ENCODE results near the gene KRTAP5-9. TPM values are rescaled to one million over a fixed set of nuclear protein-coding genes. Genes with fewer than 3 reads are reported as not detected.

Gene KRTAP5-9
- total and polyA plus RNA-seq, 2 experiments from 2014 or later: 0.24 TPM; not detected in 1

DNA sequence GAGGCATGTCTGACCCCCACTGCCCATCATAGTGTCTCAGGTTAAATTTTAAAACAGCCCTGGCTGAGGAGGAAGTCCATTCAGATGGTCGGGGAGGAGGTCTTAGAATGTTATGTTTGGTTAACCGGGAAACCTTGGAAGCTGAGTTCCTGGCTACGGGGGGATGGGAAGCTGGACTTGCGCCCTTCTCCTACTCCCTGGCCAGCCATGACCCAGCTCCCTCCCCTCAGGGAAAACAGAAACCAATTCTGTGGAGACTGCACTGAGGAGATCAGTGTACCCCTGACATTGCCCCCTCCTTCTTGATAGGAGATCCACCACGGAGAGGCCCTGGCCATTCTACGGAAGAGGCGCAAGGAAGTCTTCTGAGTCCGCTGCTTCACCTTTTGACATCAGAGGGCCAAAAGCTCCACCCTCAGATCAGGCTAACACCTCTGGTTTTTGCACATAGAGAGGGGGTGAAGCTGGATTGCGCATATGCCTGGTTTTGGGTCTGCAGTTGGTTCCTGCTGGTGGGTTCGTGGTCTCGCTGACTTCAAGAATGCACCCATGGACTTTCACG is 2.7 kb upstream of the KRTAP5-9 start:
- Histone ChIP-seq H3K27me3 (ENCODE audit: insufficient read depth) (no peaks in the 10 kb centered on the region), H3K4me1 (ENCODE audit: insufficient read depth) (peaks cover 10% of the 10 kb centered on the region; the same call in 1 of the 2 replicates), H3K36me3 (ENCODE audit: insufficient read depth) (no peaks in the 10 kb centered on the region), H4K20me1 (replicated peaks; ENCODE audit: insufficient read depth) (no peaks in the 10 kb centered on the region), H3F3A (replicated peaks; ENCODE audit: low read depth) (no peaks in the 10 kb centered on the region), H3K27ac (ENCODE audit: low read depth) (no peak overlapping the region), H3K79me2 (replicated peaks; ENCODE audit: insufficient read depth) (no peaks in the 10 kb centered on the region), H3K4me2 (no peak overlapping the region), H3K9me2 (ENCODE audit: insufficient read depth) (peaks cover 6% of the 10 kb centered on the region; the same call in 1 of the 2 replicates), H3K4me3 (no peak overlapping the region), H2AFZ (no peak overlapping the region)
- Mint-ChIP-seq H3K27ac (no peak overlapping the region), H3K27me3 (ENCODE audit: insufficient read depth, low read depth, poor library complexity) (peaks cover 2% of the 10 kb centered on the region), H3K9me3 (peaks cover 18% of the 10 kb centered on the region), H3K4me3 (no peak overlapping the region), H3K4me1 (peaks cover 12% of the 10 kb centered on the region), H3K36me3 (ENCODE audit: low read depth) (peaks cover 16% of the 10 kb centered on the region; the same call in 2 of the 3 replicates)
- TF ChIP-seq NANOG (IDR thresholded peaks at IDR 0.05; ENCODE audit: borderline replicate concordance): no peak
- no peak for TF ChIP-seq ZNF114 (CRISPR knock-in tag; IDR thresholded peaks at IDR 0.05)
- TF ChIP-seq JUNB (IDR thresholded peaks at IDR 0.05; ENCODE audit: unreplicated experiment): no peak
- TF ChIP-seq, protein P1, sequence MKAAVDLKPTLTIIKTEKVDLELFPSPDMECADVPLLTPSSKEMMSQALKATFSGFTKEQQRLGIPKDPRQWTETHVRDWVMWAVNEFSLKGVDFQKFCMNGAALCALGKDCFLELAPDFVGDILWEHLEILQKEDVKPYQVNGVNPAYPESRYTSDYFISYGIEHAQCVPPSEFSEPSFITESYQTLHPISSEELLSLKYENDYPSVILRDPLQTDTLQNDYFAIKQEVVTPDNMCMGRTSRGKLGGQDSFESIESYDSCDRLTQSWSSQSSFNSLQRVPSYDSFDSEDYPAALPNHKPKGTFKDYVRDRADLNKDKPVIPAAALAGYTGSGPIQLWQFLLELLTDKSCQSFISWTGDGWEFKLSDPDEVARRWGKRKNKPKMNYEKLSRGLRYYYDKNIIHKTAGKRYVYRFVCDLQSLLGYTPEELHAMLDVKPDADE (IDR thresholded peaks at IDR 0.05): no peak
- no peak for TF ChIP-seq STAT1 (IDR thresholded peaks at IDR 0.05; ENCODE audit: unreplicated experiment)
- TF ChIP-seq EZH2 (IDR thresholded peaks at IDR 0.05; ENCODE audit: low read depth, unreplicated experiment): no peak
- no peak for TF ChIP-seq CREB1 (CRISPR knock-in tag; IDR thresholded peaks at IDR 0.05; ENCODE audit: low read depth)
- no peak for TF ChIP-seq EZH2phosphoT487 (IDR thresholded peaks at IDR 0.05; ENCODE audit: unreplicated experiment)
- TF ChIP-seq, protein P2, sequence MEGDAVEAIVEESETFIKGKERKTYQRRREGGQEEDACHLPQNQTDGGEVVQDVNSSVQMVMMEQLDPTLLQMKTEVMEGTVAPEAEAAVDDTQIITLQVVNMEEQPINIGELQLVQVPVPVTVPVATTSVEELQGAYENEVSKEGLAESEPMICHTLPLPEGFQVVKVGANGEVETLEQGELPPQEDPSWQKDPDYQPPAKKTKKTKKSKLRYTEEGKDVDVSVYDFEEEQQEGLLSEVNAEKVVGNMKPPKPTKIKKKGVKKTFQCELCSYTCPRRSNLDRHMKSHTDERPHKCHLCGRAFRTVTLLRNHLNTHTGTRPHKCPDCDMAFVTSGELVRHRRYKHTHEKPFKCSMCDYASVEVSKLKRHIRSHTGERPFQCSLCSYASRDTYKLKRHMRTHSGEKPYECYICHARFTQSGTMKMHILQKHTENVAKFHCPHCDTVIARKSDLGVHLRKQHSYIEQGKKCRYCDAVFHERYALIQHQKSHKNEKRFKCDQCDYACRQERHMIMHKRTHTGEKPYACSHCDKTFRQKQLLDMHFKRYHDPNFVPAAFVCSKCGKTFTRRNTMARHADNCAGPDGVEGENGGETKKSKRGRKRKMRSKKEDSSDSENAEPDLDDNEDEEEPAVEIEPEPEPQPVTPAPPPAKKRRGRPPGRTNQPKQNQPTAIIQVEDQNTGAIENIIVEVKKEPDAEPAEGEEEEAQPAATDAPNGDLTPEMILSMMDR (conservative IDR thresholded peaks at IDR 0.05; ENCODE audit: low read depth in 2 of 2): no peak
- TF ChIP-seq, protein P3, sequence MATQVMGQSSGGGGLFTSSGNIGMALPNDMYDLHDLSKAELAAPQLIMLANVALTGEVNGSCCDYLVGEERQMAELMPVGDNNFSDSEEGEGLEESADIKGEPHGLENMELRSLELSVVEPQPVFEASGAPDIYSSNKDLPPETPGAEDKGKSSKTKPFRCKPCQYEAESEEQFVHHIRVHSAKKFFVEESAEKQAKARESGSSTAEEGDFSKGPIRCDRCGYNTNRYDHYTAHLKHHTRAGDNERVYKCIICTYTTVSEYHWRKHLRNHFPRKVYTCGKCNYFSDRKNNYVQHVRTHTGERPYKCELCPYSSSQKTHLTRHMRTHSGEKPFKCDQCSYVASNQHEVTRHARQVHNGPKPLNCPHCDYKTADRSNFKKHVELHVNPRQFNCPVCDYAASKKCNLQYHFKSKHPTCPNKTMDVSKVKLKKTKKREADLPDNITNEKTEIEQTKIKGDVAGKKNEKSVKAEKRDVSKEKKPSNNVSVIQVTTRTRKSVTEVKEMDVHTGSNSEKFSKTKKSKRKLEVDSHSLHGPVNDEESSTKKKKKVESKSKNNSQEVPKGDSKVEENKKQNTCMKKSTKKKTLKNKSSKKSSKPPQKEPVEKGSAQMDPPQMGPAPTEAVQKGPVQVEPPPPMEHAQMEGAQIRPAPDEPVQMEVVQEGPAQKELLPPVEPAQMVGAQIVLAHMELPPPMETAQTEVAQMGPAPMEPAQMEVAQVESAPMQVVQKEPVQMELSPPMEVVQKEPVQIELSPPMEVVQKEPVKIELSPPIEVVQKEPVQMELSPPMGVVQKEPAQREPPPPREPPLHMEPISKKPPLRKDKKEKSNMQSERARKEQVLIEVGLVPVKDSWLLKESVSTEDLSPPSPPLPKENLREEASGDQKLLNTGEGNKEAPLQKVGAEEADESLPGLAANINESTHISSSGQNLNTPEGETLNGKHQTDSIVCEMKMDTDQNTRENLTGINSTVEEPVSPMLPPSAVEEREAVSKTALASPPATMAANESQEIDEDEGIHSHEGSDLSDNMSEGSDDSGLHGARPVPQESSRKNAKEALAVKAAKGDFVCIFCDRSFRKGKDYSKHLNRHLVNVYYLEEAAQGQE (IDR thresholded peaks at IDR 0.05; ENCODE audit: unreplicated experiment): no peak
- no peak for TF ChIP-seq ZNF331 (CRISPR knock-in tag; IDR thresholded peaks at IDR 0.05; ENCODE audit: low read depth)
- no peak for DNase-seq (ENCODE audit: low spot score)
- no peak for ATAC-seq
